Peyer's patch (tissue), 4 donors: Measurements from ENCODE around the gene EMC10.

Experiments
- CTCF ChIP-seq, 6 experiments: fragments of 450-650 bp in 4 of 6; fragments of 200-600 bp in 2 of 6; sonication (generic) in 1 of 6; IDR thresholded peaks; one replicate each; pipeline ENCODE4 v1.5.1; 2017 to 2019; ENCODE audit warnings: antibody characterized with exemption in 6 of 6, mild to moderate bottlenecking in 3 of 6, moderate library complexity in 1 of 6
- POLR2A ChIP-seq, 2 donors: fragments of 450-650 bp; IDR thresholded peaks; one replicate each; pipeline ENCODE4 v1.5.1; 2017; ENCODE audit warnings: antibody characterized with exemption in 2 of 2, mild to moderate bottlenecking in 2 of 2, moderate library complexity in 2 of 2

GRCh38 chr19:50468818-50469217, 7.5 kb upstream of the EMC10 start:
- no peak for TF ChIP-seq CTCF (IDR thresholded peaks at IDR 0.05)
- no peak for TF ChIP-seq POLR2A (IDR thresholded peaks at IDR 0.05)
